ENCODE measurements around the gene CUL1. TPM values are rescaled to one million over a fixed set of nuclear protein-coding genes. Genes with fewer than 3 reads are reported as not detected.

Gene CUL1
- total RNA-seq, 1 experiment from 2014 or later, result 37.8 TPM

GRCh38 chr7:148676291-148676690, 22.4 kb upstream of the CUL1 start:
- H3K4me3 Mint-ChIP-seq (ENCODE audit: low read depth, unreplicated experiment), result no peak overlapping the region
- CTCF ChIA-PET, result no interaction called here
- no peak for TF ChIP-seq CTCF (IDR thresholded peaks at IDR 0.05; ENCODE audit: unreplicated experiment)
- no peak overlapping the region for H3K27ac Mint-ChIP-seq (ENCODE audit: unreplicated experiment)
- BruUV-seq (replicated peaks), result no TSS peak
- no peaks in the 10 kb centered on the region for H3K27me3 Mint-ChIP-seq (ENCODE audit: unreplicated experiment)
- H3K36me3 Mint-ChIP-seq (ENCODE audit: insufficient read depth, unreplicated experiment), result no peaks in the 10 kb centered on the region
- no peak for DNase-seq
- H3K9me3 Mint-ChIP-seq (ENCODE audit: low read depth, unreplicated experiment), result peaks cover 3% of the 10 kb centered on the region
- H3K4me1 Mint-ChIP-seq (ENCODE audit: low read depth, unreplicated experiment), result no peaks in the 10 kb centered on the region
- intact Hi-C loops (cut with micrococcal nuclease; ENCODE audit: unreplicated experiment), result no loop called here

- CTCF ChIA-PET, result no interaction called here
- no peak overlapping the region for H3K27ac Mint-ChIP-seq (ENCODE audit: unreplicated experiment)
- no peaks in the 10 kb centered on the region for H3K4me1 Mint-ChIP-seq (ENCODE audit: low read depth, unreplicated experiment)
- H3K9me3 Mint-ChIP-seq (ENCODE audit: low read depth, unreplicated experiment), result peaks cover 7% of the 10 kb centered on the region
- no peaks in the 10 kb centered on the region for H3K36me3 Mint-ChIP-seq (ENCODE audit: insufficient read depth, unreplicated experiment)
- H3K27me3 Mint-ChIP-seq (ENCODE audit: unreplicated experiment), result no peaks in the 10 kb centered on the region
- no TSS peak for BruUV-seq (replicated peaks)
- no peak for TF ChIP-seq CTCF (IDR thresholded peaks at IDR 0.05; ENCODE audit: unreplicated experiment)
- no peak for DNase-seq
- intact Hi-C loops (cut with micrococcal nuclease; ENCODE audit: unreplicated experiment), result no loop called here
- no peak overlapping the region for H3K4me3 Mint-ChIP-seq (ENCODE audit: low read depth, unreplicated experiment)
Measured at GRCh38 chr7:148681821-148682220, 16.9 kb upstream of the CUL1 start.

GRCh38 chr7:148684289-148684830, 14.3 kb upstream of the CUL1 start:
- H3K36me3 Mint-ChIP-seq (ENCODE audit: insufficient read depth, unreplicated experiment), result no peaks in the 10 kb centered on the region
- no peaks in the 10 kb centered on the region for H3K27me3 Mint-ChIP-seq (ENCODE audit: unreplicated experiment)
- intact Hi-C loops (cut with micrococcal nuclease; ENCODE audit: unreplicated experiment), result no loop called here
- H3K4me3 Mint-ChIP-seq (ENCODE audit: low read depth, unreplicated experiment), result no peak overlapping the region
- CTCF ChIA-PET, result no interaction called here
- no peak for TF ChIP-seq CTCF (IDR thresholded peaks at IDR 0.05; ENCODE audit: unreplicated experiment)
- no peak for DNase-seq
- H3K9me3 Mint-ChIP-seq (ENCODE audit: low read depth, unreplicated experiment), result peaks cover 7% of the 10 kb centered on the region
- H3K4me1 Mint-ChIP-seq (ENCODE audit: low read depth, unreplicated experiment), result no peaks in the 10 kb centered on the region
- no TSS peak for BruUV-seq (replicated peaks)
- H3K27ac Mint-ChIP-seq (ENCODE audit: unreplicated experiment), result no peak overlapping the region

GRCh38 chr7:148686312-148686937, 12.3 kb upstream of the CUL1 start:
- H3K4me3 Mint-ChIP-seq (ENCODE audit: low read depth, unreplicated experiment), result no peak overlapping the region

More at GRCh38 chr7:148686312-148686937, 12.3 kb upstream of the CUL1 start:
- no peak for DNase-seq
- Mint-ChIP-seq H3K36me3 (ENCODE audit: insufficient read depth, unreplicated experiment) (no peaks in the 10 kb centered on the region), H3K27ac (ENCODE audit: unreplicated experiment) (no peak overlapping the region), H3K4me1 (ENCODE audit: low read depth, unreplicated experiment) (peaks cover 6% of the 10 kb centered on the region), H3K9me3 (ENCODE audit: low read depth, unreplicated experiment) (peaks cover 5% of the 10 kb centered on the region), H3K27me3 (ENCODE audit: unreplicated experiment) (peaks cover 11% of the 10 kb centered on the region)
- intact Hi-C loops (cut with micrococcal nuclease; ENCODE audit: unreplicated experiment), result no loop called here
- TF ChIP-seq CTCF (IDR thresholded peaks at IDR 0.05; ENCODE audit: unreplicated experiment), result no peak
- CTCF ChIA-PET, result no interaction called here
- no TSS peak for BruUV-seq (replicated peaks)

Measured in Calu3 (cell line).